Hindlimb muscle (tissue), 1 donor: ENCODE data around the gene PPP1R12C. TPM values are rescaled to one million over a fixed set of nuclear protein-coding genes. Genes with fewer than 3 reads are reported as not detected.

Experiments used
- DNase-seq: peaks from one replicate; pipeline ENCODE4 v3.0.0-alpha.2; 2013
- polyA plus RNA-seq: library from polyadenylated mRNA; unstranded; fragments of 120-200 nt; gene quantifications from one replicate; pipeline ENCODE4 v1.2.1, GENCODE V29; 2013; ENCODE audit not compliant: insufficient read length

Gene PPP1R12C
- polyA plus RNA-seq, 1 donor, result 74.0 TPM

GRCh38 chr19:55042688-55043087 is 74.7 kb downstream of the PPP1R12C start:
- no peak for DNase-seq

DNA sequence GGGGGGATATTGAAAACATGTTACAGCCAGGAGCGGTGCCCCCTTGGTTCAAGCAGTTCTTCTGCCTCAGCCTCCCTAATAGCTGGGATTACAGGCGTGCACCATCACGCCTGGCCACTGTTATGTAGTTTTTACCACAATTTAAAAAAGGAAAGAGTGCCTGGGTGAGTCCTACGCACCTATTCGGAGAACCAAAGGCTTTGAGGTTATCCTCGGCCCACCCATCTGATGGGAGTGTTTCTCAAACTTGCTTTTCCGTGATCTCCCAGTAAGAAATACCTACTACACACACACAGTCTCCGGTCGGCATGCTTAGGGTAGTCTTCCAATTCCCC is 75.1 kb downstream of the PPP1R12C start:
- no peak for DNase-seq

DNA sequence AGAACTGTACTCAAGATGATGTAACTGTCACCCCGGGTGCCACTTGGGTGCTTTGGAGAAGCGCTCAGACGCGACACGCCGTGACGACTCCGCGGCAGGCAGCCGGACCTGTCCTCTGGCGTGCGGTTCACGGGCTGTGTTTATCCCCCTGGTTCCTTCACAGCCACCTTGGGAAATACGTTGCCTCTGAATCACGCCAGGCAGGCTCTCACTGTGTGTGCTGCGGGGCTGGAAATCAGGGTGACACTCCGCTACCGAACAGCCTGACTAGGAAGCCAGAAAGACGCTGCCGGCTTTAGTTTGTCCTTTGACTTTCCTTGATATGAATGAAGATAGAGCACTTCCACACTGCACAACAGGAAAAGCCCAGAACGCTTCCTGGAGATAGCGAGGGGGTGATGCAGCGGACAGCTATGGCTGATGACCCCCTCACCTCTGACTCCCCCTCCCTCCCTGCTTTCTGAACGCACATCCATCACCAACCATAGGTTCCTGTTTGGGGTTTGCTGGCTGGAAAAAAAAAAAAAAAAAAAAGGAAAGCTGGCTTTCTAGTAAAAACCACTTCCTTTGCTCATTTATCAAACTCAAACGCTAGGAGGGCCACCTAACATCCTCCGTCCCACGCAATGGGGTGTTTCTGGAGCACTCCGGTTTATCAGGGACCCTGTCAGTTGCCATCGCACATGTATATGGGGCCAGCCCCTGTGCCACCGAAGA is 75.7 kb downstream of the PPP1R12C start:
- no peak for DNase-seq

GRCh38 chr19:55041244-55041626 is 76.2 kb downstream of the PPP1R12C start:
- DNase-seq, result no peak

Other genes with a start within 250 kb of the PPP1R12C start
- 0.35 TPM for gene FCAR, start 243.4 kb downstream of the PPP1R12C start, polyA plus RNA-seq
- 0.35 TPM for gene NCR1, start 211.5 kb downstream of the PPP1R12C start, polyA plus RNA-seq
- not detected for gene NLRP7, start 170.1 kb downstream of the PPP1R12C start, polyA plus RNA-seq
- 0.59 TPM for gene NLRP2, start 151.3 kb downstream of the PPP1R12C start, polyA plus RNA-seq
- gene GP6, start 79.4 kb downstream of the PPP1R12C start, polyA plus RNA-seq, result 0.15 TPM
- 14.5 TPM for gene RDH13, start 54.5 kb downstream of the PPP1R12C start, polyA plus RNA-seq
- 2.6 TPM for gene EPS8L1, start 41.8 kb downstream of the PPP1R12C start, polyA plus RNA-seq
- 516 TPM for gene TNNT1, start 31.6 kb upstream of the PPP1R12C start, polyA plus RNA-seq
- 1.9 TPM for gene TNNI3, start 40.1 kb upstream of the PPP1R12C start, polyA plus RNA-seq
- 1.2 TPM for gene DNAAF3, start 49.0 kb upstream of the PPP1R12C start, polyA plus RNA-seq
- 0.13 TPM for gene SYT5, start 62.7 kb upstream of the PPP1R12C start, polyA plus RNA-seq
- 0.27 TPM for gene PTPRH, start 91.9 kb upstream of the PPP1R12C start, polyA plus RNA-seq
- gene TMEM86B, start 111.1 kb upstream of the PPP1R12C start, polyA plus RNA-seq, result 2.6 TPM
- 31.5 TPM for gene PPP6R1, start 141.4 kb upstream of the PPP1R12C start, polyA plus RNA-seq
- 30.6 TPM for gene HSPBP1, start 162.5 kb upstream of the PPP1R12C start, polyA plus RNA-seq
- 5.8 TPM for gene BRSK1, start 166.4 kb upstream of the PPP1R12C start, polyA plus RNA-seq
- 1.3 TPM for gene TMEM150B, start 207.7 kb upstream of the PPP1R12C start, polyA plus RNA-seq
- 26.8 TPM for gene KMT5C, start 222.2 kb upstream of the PPP1R12C start, polyA plus RNA-seq
- 0.65 TPM for gene COX6B2, start 237.1 kb upstream of the PPP1R12C start, polyA plus RNA-seq
- gene GARIN5B, start 245.6 kb upstream of the PPP1R12C start, polyA plus RNA-seq, result not detected